OCI-LY7 (cell line): ENCODE results near the gene MRPL9. TPM values are rescaled to one million over a fixed set of nuclear protein-coding genes. Genes with fewer than 3 reads are reported as not detected.

Experiments
- BruUV-seq: library from RNA; stranded (reverse); fragments of 400-500 nt; replicated peaks from 2 replicates; lab custom pipeline; 2021; lab: Mats Ljungman, UMichigan
- CTCF ChIA-PET: fragments of 300-600 bp; sonication (Branson Sonifier 250); formaldehyde crosslinking; loops from one replicate; lab custom pipeline; 2022; ENCODE audit warnings: antibody characterized with exemption; ENCODE audit not compliant: unreplicated experiment; lab: Charles Lee
- POLR2A ChIA-PET: fragments of 300-600 bp; sonication (Branson Sonifier 250); formaldehyde crosslinking; loops from one replicate; lab custom pipeline; 2022; ENCODE audit warnings: antibody characterized with exemption; lab: Charles Lee
- DNase-seq: peaks from one replicate; pipeline ENCODE4 v3.0.0-alpha.2; 2015; ENCODE audit warnings: low spot score
- H2AFZ ChIP-seq: fragments of 200-600 bp; sonication (generic), shearing (Covaris generic); 2 replicates; pipeline ENCODE4 v1.6.1; 2014; ENCODE audit warnings: mild to moderate bottlenecking, antibody characterized with exemption, low read length, moderate library complexity
- H3K27ac ChIP-seq: fragments of 200-600 bp; sonication (generic); 2 replicates; pipeline ENCODE4 v1.5.1; 2014; ENCODE audit warnings: mixed run types, low read depth, mild to moderate bottlenecking, moderate library complexity, low read length, inconsistent platforms; ENCODE audit not compliant: poor library complexity, severe bottlenecking
- H3K36me3 ChIP-seq: fragments of 200-600 bp; sonication (generic); 2 replicates; pipeline ENCODE4 v1.6.1; 2014; ENCODE audit warnings: mild to moderate bottlenecking, antibody characterized with exemption, low read length, moderate library complexity, mixed read lengths; ENCODE audit not compliant: insufficient read depth
- H3K4me1 ChIP-seq: fragments of 200-600 bp; sonication (generic); 2 replicates; pipeline ENCODE4 v1.5.1; 2014; ENCODE audit warnings: mild to moderate bottlenecking, low read length; ENCODE audit not compliant: insufficient read depth, poor library complexity, severe bottlenecking
- H3K4me2 ChIP-seq: fragments of 200-600 bp; sonication (generic); 2 replicates; pipeline ENCODE4 v1.6.1; 2014; ENCODE audit warnings: mild to moderate bottlenecking, low read length
- H3K4me3 ChIP-seq: fragments of 200-600 bp; sonication (generic); 2 replicates; pipeline ENCODE4 v1.5.1; 2014; ENCODE audit warnings: mild to moderate bottlenecking, low read depth, low read length; ENCODE audit not compliant: poor library complexity, severe bottlenecking
- H3K79me2 ChIP-seq: fragments of 200-600 bp; sonication (generic); 2 replicates; pipeline ENCODE4 v1.6.1; 2016; ENCODE audit warnings: low read depth, mild to moderate bottlenecking, low read length, moderate library complexity, mixed read lengths; ENCODE audit not compliant: insufficient read depth
- H3K9me2 ChIP-seq: fragments of 200-600 bp; sonication (generic); 2 replicates; pipeline ENCODE4 v1.6.1; 2016; ENCODE audit warnings: mild to moderate bottlenecking, low read length, mixed read lengths; ENCODE audit not compliant: insufficient read depth
- H3K9me3 ChIP-seq: fragments of 200-600 bp; sonication (generic); 2 replicates; pipeline ENCODE4 v1.6.1; 2014; ENCODE audit warnings: mild to moderate bottlenecking, mixed run types, low read length, mixed read lengths
- H4K20me1 ChIP-seq: fragments of 200-600 bp; sonication (generic); 2 replicates; pipeline ENCODE4 v1.6.1; 2014; ENCODE audit warnings: mild to moderate bottlenecking, antibody characterized with exemption, low read length, moderate library complexity, mixed read lengths; ENCODE audit not compliant: insufficient read depth
- CTCF ChIP-seq: fragments of 200-600 bp; sonication (generic); conservative IDR thresholded peaks from 2 replicates; pipeline ENCODE4 v1.5.1; 2014; ENCODE audit warnings: mild to moderate bottlenecking, antibody characterized with exemption, low read length, moderate library complexity, mixed read lengths
- EZH2phosphoT487 ChIP-seq: fragments of 200-600 bp; sonication (generic); IDR thresholded peaks from 2 replicates; pipeline ENCODE4 v1.6.1; 2018; ENCODE audit warnings: low read depth, borderline replicate concordance, mild to moderate bottlenecking, mixed run types, antibody characterized with exemption, low read length, moderate library complexity, mixed read lengths
- intact Hi-C: fragments of 100-400 bp; cut with micrococcal nuclease; formaldehyde crosslinking; loops from one replicate; pipeline ENCODE4 v1.10.0; 2022; ENCODE audit not compliant: unreplicated experiment
- total RNA-seq, 2 experiments: library from RNA; depleted of rRNA in 1 of 2; stranded (reverse); fragments of >200 nt in 1 of 2; shearing (Covaris generic) in 1 of 2; gene quantifications; 2 replicates each; pipeline ENCODE4 v1.2.3, GENCODE V29; 2014 to 2022

The MRPL9 gene
- total RNA-seq, 2 experiments from 2014 or later = 98.6 to 107 TPM

DNA sequence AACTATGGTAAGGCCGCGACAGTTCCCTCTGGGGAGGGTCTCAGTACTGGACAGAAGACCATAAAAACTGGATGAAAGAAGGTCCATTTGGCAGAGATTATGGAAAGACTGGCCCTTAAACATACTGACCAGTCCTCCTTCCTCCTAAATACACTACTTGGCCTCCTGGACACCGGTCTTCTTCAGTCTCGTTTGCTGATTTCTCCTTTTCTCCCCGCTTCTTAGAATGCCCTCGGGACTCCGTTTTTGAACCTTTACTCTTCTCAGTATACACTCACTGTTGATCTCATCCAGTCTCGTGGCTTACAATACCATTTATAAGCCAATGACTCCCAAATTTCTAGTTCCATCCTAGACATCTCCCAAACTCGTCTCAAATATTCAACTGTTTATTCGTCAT is 694 bp upstream of the MRPL9 start:
- Histone ChIP-seq H3K4me2 (peak overlapping the region; percentile 83), H3K36me3 (peaks cover 31% of the 10 kb centered on the region), H3K4me1 (peaks cover 19% of the 10 kb centered on the region), H4K20me1 (no peaks in the 10 kb centered on the region), H3K79me2 (peaks cover 23% of the 10 kb centered on the region), H3K27ac (peak overlapping the region; percentile 59), H3K9me3 (no peaks in the 10 kb centered on the region), H2AFZ (peak overlapping the region; percentile 99), H3K4me3 (peak overlapping the region; percentile 92), H3K9me2 (no peaks in the 10 kb centered on the region)
- intact Hi-C loops = no loop called here
- TSS peak; percentile 98 for BruUV-seq
- CTCF ChIA-PET = no interaction called here
- no peak for TF ChIP-seq EZH2phosphoT487
- no peak for TF ChIP-seq CTCF
- no peak for DNase-seq
- POLR2A ChIA-PET = interaction anchor here (0.6 to 2.5 kb wide), 6 partner anchors 9 to 358 kb away, joined by 3 to 13 read pairs (median 4); no protein-coding TSS in a partner anchor

DNA sequence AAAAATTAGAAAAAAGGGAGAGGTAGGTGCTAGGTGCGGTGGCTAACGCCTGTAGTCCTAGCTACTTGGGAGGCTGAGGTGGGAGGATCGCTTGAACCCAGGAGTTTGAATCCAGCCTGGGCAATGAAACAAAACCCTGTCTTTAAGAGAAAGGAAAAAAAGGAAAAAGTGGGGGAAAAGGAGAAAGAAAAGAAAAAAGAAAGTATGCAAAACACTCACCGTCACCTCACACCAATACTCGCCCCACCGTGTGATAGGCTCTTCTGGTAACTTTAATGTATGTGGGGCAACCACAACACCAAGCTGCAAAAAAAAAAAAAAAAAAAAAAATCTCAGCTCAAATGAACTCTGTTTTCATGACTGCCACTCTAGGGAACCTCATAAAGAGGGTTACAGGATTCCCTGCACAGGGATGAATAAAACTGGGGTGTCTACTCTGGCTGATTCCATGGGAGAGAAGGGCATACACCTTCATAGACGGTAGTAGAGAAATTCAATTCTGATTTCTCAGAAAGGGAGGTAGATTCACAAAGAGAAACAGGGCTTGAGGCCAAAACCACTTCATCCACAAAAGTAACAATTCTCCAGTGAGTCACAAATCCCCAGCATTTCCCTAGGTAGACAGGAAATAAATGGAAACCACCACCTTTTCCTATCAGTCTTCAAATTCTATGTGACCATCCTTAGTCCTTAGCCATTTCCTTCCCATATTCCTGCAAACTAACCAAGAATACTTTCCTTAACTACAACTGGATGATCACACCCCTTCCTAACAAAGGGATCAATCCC is 2.5 kb downstream of the MRPL9 start:
- POLR2A ChIA-PET = interaction anchor here (0.6 kb wide), 2 partner anchors 18 to 289 kb away, joined by 3 to 6 read pairs; no protein-coding TSS in a partner anchor
- Histone ChIP-seq H3K27ac (no peak overlapping the region), H3K4me3 (no peak overlapping the region), H3K9me2 (no peaks in the 10 kb centered on the region), H4K20me1 (no peaks in the 10 kb centered on the region), H3K9me3 (no peaks in the 10 kb centered on the region), H3K4me2 (no peak overlapping the region), H3K36me3 (peaks cover 52% of the 10 kb centered on the region), H3K4me1 (peaks cover 19% of the 10 kb centered on the region), H3K79me2 (peaks cover 23% of the 10 kb centered on the region), H2AFZ (no peak overlapping the region)
- intact Hi-C loops = no loop called here
- TF ChIP-seq EZH2phosphoT487 (no peak), CTCF (no peak)
- BruUV-seq = no TSS peak
- no peak for DNase-seq
- CTCF ChIA-PET = no interaction called here

DNA sequence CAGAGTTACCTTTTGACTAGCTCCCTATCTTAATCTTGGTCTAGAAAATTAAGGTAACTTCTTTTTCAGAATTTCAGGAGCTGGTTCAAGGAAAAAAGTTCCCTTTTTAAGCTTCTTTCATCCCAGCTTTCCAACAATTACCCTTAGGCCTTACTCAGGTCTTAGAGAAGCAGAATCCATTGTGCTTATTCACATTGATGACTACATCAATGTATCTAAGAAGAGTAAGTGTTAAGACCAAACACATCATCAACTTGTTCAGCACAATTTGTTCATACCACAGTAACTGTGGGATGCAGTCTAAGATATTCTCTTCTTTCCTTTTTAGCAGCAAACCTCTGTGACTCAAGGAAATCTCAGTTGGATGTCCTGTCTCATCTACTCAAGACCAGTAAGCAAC is 4.1 kb downstream of the MRPL9 start:
- TF ChIP-seq CTCF = no peak
- TF ChIP-seq EZH2phosphoT487 = no peak
- POLR2A ChIA-PET = interaction anchor here (0.6 kb wide), 1 partner anchor 197 kb away, joined by 3 read pairs; no protein-coding TSS in a partner anchor
- peaks cover 52% of the 10 kb centered on the region for H3K36me3 ChIP-seq
- no peak overlapping the region for H3K4me2 ChIP-seq
- H3K4me1 ChIP-seq = peaks cover 12% of the 10 kb centered on the region
- no peaks in the 10 kb centered on the region for H3K9me3 ChIP-seq
- no TSS peak for BruUV-seq
- H3K9me2 ChIP-seq = no peaks in the 10 kb centered on the region
- no peak overlapping the region for H2AFZ ChIP-seq
- H3K4me3 ChIP-seq = no peak overlapping the region
- H3K79me2 ChIP-seq = peaks cover 20% of the 10 kb centered on the region
- CTCF ChIA-PET = no interaction called here
- no peak for DNase-seq
- no peaks in the 10 kb centered on the region for H4K20me1 ChIP-seq
- intact Hi-C loops = no loop called here
- H3K27ac ChIP-seq = no peak overlapping the region
